ENCODE data around the gene PEX11B.
"Not testable (repeated sequence)": the region's sequence is repeated elsewhere in the genome, so short reads cannot be mapped to it uniquely, and the experiment has no call there.

Gene PEX11B

GRCh38 chr1:145951526-145951925 lies 33.0 kb upstream of the PEX11B start:
- DNase-seq, result no peak

GRCh38 chr1:145949219-145949618 lies 30.7 kb upstream of the PEX11B start:
- DNase-seq, result no peak

DNA sequence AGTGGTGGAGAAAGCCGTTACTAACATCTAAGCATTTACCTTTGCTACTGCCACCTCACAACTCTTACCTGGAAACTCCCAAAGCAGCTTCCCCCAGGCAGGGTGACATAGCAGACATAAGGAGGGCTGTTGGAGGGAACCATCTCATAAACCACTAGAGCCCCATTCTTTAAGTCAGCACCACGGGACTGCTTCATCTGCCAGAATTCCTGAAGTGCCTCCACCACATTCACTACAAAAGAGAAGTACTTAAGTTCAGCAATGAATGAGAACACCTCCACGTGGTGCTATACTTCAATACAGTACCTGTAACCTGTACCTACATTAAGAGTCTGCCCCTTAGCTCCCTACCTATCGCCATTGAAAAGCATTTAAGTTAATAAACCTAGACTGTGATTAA lies 29.0 kb upstream of the PEX11B start:
- DNase-seq, result no peak

GRCh38 chr1:145946477-145946986 lies 28.0 kb upstream of the PEX11B start:
- no peak for DNase-seq

DNA sequence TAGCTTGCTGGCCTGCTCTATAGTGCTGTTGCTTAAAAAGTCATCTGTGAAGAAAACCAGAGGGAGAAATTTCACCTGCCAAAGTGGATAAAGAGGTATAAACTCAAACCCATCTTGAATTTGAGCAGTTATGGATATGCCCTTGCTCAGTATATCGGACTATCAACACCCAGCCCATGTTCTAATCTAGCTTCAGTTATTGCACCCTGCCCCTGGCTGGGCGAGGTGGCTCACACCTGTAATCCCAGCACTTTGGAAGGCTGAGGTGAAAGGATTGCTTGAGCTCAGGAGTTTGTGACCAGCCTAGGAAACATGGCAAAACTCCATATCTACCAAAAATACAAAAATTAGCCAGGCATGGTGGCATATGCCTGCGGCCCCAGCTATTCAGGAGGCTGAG lies 26.0 kb upstream of the PEX11B start:
- no peak for DNase-seq

DNA sequence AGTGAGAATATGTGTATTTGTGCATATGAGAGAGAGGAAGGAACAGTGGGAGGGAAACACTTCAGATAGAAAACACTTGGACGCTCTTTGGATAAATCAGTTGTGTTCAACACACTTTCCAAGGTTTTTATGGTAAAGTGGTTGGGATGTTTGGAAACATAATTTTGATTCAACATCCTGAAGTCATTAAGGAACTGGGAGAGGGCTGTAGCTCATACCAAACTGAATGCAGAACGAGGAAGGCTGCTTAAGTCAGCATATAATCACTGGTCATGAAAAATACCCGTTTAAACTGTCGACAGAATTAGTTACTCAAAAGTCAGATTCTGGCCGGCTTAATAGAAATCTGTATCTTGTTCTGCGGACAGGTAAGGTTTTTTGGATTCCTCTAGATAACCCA lies 24.4 kb upstream of the PEX11B start:
- no peak for DNase-seq

- no peak for DNase-seq
These were observed 23.9 kb upstream of the PEX11B start for GRCh38 chr1:145942405-145942804.

- no peak for DNase-seq
These were observed 18.9 kb upstream of the PEX11B start for GRCh38 chr1:145937436-145937835.

DNA sequence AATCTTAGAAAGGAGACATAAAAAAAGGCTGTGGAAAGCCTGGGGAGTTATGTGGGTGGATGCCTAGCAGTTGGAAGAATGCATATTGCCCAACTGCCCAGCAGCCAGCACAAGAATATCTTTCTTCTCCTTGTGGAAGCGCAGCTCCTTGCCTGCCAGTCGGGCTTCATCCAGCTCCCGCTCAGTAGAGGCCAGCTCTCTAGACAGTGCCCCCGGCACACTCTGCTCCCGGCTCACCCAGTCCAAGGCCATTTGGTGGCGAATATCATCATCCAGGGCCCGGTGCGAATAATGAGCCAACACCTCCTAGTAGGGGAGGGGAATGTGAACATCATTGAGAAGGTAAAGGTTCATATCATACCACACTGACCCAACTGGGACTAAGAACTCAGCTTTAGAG lies 17.7 kb upstream of the PEX11B start:
- DNase-seq, result no peak

GRCh38 chr1:145935708-145936107 lies 17.2 kb upstream of the PEX11B start:
- DNase-seq, result no peak

GRCh38 chr1:145932522-145933009 lies 14.0 kb upstream of the PEX11B start:
- DNase-seq, result not testable (repeated sequence)

DNA sequence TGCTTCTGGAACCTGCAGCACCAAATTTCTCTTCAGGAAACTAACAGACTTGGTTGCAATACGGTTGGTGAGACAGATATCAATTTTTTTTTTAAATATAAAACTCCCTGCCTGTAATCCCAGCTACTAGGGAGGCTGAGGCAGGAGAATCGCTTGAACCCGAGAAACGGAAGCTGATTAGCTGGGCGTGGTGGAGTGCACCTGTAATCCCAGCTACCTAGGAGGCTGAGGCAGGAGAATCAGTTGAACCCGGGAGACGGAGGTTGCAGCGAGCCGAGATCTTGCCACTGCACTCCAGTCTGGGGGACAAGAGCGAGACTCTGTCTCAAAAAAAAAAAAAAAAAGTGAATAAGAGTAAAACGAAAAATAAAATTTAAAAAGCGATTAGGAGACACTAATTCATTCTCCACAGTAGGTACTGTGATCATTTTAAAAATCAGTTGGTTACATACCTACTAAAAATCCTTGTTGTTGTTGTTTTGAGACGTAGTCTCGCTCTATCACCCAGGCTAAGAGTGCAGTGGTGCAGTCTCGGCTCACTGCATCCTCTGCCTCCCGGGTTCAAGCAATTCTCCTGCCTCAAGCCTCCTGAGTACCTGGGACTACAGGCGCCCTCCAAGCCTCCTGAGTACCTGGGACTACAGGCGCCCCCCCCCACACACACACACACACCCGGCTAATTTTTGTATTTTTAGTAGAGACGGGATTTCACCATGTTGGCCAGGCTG lies 9.6 kb upstream of the PEX11B start:
- no peak for DNase-seq

DNA sequence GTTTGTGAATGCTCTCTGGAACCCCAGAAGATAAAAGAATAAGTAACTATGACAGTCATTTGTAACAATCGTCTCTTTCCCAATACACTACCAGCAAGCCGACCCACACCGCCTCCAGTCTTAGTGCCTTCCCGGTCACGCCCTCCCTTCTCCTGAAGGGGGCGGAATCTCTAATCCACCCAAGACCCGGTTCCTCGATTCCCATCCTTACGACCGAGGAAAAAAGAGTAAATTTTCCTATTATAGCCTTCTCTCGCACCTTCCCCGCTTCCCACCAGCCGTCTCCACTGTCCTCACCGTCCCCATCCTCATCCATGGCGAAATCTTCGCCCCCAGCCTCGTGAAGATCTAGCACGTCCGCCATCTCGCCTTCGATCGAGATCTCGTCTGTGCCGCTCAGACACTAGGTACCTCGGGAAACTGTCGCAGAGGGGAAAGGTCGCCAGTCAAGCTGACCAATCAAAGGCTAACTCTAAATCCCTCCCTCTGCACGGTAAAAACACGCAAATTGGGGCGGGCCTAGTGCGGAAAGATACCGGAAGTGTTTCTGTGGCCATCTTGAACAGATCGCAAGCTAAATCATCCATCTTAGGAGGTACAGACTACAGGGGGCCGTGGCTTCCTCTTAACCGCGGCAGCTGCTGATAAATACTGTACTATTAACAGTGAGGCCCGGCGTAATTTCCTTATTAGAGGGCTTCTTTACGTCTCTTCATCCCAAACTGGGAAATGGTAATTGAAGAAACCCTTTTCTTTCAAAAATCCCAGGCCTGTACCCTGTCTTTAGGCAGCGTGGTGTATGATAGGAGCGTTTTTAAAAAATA lies 8.8 kb upstream of the PEX11B start, which contains the start of gene RBM8A:
TSS of gene RBM8A (minus strand) at position 422 of the 824 bp plus-strand sequence. CDS start at position 364, 58 bp downstream.
- peak; percentile 100 for DNase-seq

GRCh38 chr1:145926686-145927062 lies 8.2 kb upstream of the PEX11B start:
- DNase-seq, result no peak

- DNase-seq, result no peak
These were observed 3.7 kb upstream of the PEX11B start for GRCh38 chr1:145922266-145922665.

DNA sequence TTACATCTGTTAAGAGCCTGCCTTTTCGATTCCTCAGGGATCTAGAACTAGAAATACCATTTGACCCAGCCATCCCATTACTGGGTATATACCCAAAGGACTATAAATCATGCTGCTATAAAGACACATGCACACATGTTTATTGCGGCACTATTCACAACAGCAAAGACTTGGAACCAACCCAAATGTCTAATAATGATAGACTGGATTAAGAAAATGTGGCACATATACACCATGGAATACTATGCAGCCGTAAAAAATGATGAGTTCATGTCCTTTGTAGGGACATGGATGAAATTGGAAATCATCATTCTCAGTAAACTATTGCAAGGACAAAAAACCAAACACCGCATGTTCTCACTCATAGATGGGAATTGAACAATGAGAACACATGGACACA lies 1.8 kb upstream of the PEX11B start:
- DNase-seq, result not testable (repeated sequence)

DNA sequence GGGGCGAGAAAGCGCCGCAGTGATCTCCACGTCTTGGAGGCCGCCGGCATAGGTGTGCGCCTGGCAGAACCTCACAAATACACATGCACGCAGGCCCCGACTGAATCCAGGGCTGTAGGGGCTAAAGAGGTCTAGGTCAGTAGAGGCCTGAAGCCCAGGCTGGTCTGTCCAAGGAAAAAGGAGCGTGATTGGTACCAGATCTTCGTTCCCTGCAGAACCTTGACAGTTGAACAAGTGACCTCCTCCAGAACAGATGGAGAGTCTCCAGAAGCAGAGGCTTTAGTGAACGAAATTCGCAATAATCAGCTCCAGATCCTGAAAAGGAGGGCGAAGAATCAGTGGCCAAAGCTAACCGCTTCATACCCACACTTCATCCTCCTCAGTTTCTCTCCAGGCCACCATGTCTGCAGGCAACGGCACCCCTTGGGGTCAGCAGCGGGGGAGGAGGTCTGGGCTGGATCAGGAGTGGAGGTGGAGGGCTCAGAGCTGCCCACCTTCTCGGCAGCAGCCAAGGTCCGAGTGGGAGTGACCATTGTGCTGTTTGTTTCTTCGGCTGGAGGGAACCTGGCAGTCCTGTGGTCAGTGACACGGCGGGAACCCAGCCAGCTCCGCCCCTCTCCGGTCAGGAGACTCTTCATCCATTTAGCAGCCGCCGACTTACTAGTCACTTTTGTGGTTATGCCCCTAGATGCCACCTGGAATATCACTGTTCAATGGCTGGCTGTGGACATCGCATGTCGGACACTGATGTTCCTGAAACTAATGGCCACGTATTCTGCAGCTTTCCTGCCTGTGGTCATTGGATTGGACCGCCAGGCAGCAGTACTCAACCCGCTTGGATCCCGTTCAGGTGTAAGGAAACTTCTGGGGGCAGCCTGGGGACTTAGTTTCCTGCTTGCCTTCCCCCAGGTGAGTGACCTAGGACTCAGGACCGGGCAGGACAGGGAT lies 749 bp upstream of the PEX11B start:
- DNase-seq, result peak; percentile 47

DNA sequence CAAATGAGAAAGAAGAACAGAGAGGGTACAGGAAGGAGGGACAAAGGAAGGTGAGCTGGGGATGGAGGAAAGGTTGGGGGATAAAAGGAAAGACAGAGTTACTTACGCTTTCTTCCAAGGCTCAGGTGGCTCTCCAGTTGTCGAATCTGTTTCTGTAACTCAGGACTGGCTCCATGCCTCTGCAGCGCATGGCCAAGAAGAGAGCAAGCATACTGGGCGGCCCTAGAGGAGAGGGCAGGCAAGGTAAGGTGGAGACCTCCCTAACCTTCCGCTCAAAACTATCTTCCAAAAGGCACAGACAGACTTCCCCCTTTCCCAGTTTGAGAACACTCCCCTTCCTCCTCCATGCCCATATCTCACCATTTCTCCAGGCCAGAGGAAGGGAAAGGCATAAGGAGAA lies 922 bp downstream of the PEX11B start:
- DNase-seq, result no peak

- DNase-seq, result no peak
These were observed 1.8 kb downstream of the PEX11B start for GRCh38 chr1:145916745-145917144.

- no peak for DNase-seq
These were observed 6.3 kb downstream of the PEX11B start for GRCh38 chr1:145912128-145912641.

GRCh38 chr1:145908653-145909052 lies 9.9 kb downstream of the PEX11B start:
- DNase-seq, result no peak

GRCh38 chr1:145906954-145907753 lies 11.4 kb downstream of the PEX11B start:
- no peak for DNase-seq
